ENCODE measurements around the gene TFF1.

The TFF1 gene

DNA sequence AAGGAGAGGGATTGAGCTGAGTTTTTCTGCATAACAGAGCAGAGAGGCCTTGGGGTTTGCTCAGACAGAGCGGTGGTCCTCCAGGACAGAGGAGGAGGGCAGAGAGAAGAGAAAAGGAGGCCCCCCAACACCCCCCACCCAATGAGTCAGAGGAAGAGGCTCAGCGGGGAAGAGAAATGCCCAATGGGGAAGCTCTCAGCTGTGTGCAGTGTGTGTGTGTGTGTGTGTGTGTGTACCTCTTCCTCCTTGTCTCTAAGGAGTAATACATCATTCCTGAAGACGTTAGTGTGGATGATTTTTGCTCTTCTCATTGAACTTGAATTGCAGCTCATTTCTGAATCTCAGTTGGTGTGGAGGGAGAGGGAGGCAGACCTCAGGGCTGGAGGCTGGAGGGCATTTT, 20.8 kb upstream of the TFF1 start:
- TF ChIP-seq, protein P1, sequence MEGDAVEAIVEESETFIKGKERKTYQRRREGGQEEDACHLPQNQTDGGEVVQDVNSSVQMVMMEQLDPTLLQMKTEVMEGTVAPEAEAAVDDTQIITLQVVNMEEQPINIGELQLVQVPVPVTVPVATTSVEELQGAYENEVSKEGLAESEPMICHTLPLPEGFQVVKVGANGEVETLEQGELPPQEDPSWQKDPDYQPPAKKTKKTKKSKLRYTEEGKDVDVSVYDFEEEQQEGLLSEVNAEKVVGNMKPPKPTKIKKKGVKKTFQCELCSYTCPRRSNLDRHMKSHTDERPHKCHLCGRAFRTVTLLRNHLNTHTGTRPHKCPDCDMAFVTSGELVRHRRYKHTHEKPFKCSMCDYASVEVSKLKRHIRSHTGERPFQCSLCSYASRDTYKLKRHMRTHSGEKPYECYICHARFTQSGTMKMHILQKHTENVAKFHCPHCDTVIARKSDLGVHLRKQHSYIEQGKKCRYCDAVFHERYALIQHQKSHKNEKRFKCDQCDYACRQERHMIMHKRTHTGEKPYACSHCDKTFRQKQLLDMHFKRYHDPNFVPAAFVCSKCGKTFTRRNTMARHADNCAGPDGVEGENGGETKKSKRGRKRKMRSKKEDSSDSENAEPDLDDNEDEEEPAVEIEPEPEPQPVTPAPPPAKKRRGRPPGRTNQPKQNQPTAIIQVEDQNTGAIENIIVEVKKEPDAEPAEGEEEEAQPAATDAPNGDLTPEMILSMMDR (IDR thresholded peaks at IDR 0.05; ENCODE audit: low read depth, low read length), result no peak
- no peaks in the 10 kb centered on the region for H3K36me3 ChIP-seq
- no peak for DNase-seq
- no peaks in the 10 kb centered on the region for H3K4me1 ChIP-seq
- no peak overlapping the region for H3K4me3 ChIP-seq (ENCODE audit: low read depth, low read length)
- H3K9me3 ChIP-seq, result no peaks in the 10 kb centered on the region
- peaks cover 24% of the 10 kb centered on the region for H3K27me3 ChIP-seq

DNA sequence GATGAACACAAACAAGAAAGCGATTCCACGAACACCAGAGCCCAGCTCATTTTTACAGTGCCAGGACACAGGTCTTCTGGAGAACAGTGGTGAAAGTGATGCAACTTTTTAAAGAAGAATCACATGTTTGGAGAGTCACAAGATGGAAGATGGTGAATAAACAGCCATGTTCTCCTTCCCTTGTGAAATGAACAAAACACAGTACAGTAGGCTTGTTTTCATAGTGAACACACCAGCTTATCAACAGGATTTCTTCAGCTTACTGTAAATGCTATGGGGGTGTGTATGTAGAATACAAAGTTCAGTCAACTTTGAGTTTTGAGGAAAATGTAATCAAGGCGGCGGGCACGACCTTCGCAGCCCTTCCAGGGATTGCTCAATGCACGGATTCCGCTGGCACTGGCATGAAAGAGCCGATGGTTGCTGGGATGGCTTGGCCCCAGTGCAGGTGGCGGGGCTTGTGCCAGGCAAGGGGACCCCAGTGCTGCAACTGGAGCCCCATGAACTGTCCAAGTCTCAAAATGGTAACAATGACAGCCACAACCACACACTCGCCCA, 19.8 kb upstream of the TFF1 start:
- no peaks in the 10 kb centered on the region for H3K4me1 ChIP-seq
- TF ChIP-seq, protein P1 (IDR thresholded peaks at IDR 0.05; ENCODE audit: low read depth, low read length), result no peak
- no peak for DNase-seq
- peaks cover 22% of the 10 kb centered on the region for H3K27me3 ChIP-seq
- H3K36me3 ChIP-seq, result no peaks in the 10 kb centered on the region
- no peaks in the 10 kb centered on the region for H3K9me3 ChIP-seq
- H3K4me3 ChIP-seq (ENCODE audit: low read depth, low read length), result no peak overlapping the region

DNA sequence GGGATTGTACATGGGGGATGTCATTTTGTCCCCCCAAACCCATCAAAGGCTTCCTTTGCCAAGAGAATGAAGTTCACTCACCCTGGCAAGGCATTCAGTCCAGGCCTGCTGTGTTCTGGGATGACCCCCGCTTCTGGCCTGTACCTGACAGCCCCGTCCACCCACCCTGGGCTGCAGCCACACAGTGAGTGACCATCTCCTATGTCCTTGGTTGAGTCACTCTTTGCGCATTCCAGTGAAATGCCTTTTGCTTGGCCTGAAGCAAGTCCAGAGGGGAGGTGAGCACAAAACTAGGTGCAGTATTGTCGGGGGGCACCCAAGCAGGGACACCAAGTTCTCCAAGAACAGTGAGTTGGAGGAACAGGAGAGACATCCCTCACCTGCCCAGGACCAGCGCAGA, 19.3 kb upstream of the TFF1 start:
- H3K27me3 ChIP-seq, result peaks cover 17% of the 10 kb centered on the region
- no peaks in the 10 kb centered on the region for H3K36me3 ChIP-seq
- H3K4me1 ChIP-seq, result no peaks in the 10 kb centered on the region
- no peaks in the 10 kb centered on the region for H3K9me3 ChIP-seq
- TF ChIP-seq, protein P1 (IDR thresholded peaks at IDR 0.05; ENCODE audit: low read depth, low read length), result no peak
- no peak overlapping the region for H3K4me3 ChIP-seq (ENCODE audit: low read depth, low read length)
- no peak for DNase-seq

DNA sequence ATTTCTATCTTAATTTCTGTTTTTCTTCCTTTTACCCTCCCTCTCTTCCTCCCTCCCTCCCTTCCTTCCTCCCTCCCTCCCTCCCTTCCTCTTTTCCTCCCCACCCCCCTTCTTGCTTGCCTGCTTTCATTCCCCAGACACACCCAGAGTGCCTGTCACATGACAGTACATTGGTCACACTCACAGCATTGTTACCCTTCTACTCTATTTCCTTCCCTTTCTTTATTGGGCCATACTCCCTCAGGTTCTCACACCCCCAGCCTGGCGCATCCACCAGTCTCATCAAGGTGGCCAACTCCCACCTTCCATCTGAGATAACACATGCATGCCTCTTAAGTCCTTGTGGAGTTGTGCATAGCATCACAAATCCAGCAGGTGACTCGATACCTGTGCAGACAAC, 18.7 kb upstream of the TFF1 start:
- peaks cover 14% of the 10 kb centered on the region; the same call in 1 of the 2 replicates for H3K27me3 ChIP-seq
- no peaks in the 10 kb centered on the region for H3K9me3 ChIP-seq
- no peaks in the 10 kb centered on the region for H3K4me1 ChIP-seq
- no peaks in the 10 kb centered on the region for H3K36me3 ChIP-seq
- no peak for DNase-seq
- TF ChIP-seq, protein P1 (IDR thresholded peaks at IDR 0.05; ENCODE audit: low read depth, low read length), result no peak
- no peak overlapping the region for H3K4me3 ChIP-seq (ENCODE audit: low read depth, low read length)

DNA sequence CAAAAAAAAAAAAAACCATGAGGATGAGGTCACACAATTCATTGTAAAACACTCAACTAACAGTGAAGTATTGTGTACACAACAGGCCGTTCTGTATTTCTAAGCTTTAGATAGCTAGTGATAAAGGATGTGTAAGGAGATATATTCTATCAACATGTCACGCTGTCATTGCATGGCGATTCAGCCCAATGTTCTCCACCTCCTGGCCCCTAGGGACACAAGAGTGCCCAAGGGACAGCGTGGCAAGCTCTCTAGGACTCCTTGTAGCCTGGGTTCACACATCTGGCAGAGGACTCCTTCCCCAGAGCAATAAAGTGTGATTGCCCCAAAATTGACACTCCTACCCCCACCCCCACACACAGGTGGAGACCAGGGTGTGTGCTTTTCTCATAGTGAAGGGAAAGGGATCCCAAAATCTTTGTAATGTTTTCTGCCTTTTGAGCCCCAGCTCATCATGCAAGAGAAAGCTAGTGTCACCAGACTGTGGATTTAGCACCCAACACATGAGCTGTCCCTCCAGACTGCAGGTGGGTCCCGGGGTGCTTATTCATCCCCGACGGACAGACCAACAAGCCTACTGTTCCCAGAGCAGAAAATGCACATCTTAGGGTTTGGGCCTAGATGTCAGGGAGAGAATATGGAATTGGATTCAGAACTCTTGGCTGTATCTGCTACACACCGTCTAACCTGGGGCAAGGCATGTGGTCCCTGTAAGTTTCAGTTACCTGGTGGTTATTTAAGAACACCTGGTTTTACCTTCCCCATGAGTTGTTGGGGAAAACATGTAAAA, 18.0 kb upstream of the TFF1 start:
- Histone ChIP-seq H3K4me1 (no peaks in the 10 kb centered on the region), H3K36me3 (no peaks in the 10 kb centered on the region), H3K9me3 (no peaks in the 10 kb centered on the region), H3K27me3 (peaks cover 14% of the 10 kb centered on the region; the same call in 1 of the 2 replicates), H3K4me3 (ENCODE audit: low read depth, low read length) (no peak overlapping the region)
- TF ChIP-seq, protein P1 (IDR thresholded peaks at IDR 0.05; ENCODE audit: low read depth, low read length), result no peak
- DNase-seq, result no peak

DNA sequence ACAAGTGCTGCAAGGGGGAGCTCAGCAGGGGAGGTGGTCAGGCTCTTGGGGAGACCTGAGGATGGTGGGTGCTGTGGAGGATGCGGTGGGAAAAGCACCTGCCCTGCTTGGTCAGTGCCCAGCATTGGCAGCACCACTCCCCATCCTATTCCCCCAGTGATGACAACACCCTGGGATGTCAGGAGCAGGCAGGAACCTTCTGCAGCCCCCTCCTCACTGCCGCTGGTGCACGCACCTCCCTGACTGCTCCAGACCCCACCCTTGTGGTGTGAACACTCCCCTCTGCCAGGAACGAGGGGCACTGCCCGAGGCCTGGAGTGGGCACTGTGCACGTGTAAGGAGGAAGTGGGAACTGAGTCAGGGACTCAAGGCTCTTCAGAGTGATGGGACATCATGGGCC, 17.0 kb upstream of the TFF1 start:
- Histone ChIP-seq H3K27me3 (peaks cover 18% of the 10 kb centered on the region; the same call in 1 of the 2 replicates), H3K4me1 (no peaks in the 10 kb centered on the region), H3K9me3 (no peaks in the 10 kb centered on the region), H3K36me3 (no peaks in the 10 kb centered on the region), H3K4me3 (ENCODE audit: low read depth, low read length) (no peak overlapping the region)
- no peak for DNase-seq
- TF ChIP-seq, protein P1 (IDR thresholded peaks at IDR 0.05; ENCODE audit: low read depth, low read length), result no peak
